Left lung (tissue), 10 donors: Measurements from ENCODE around the gene SCUBE2. TPM values are rescaled to one million over a fixed set of nuclear protein-coding genes. Genes with fewer than 3 reads are reported as not detected.
"Not testable (repeated sequence)": the region's sequence is repeated elsewhere in the genome, so short reads cannot be mapped to it uniquely, and the experiment has no call there.

Experiments
- ATAC-seq: fragments of 200-7000 bp; cut with Tn5 transposase; one replicate; pipeline ENCODE4 v1.9.1; 2020; ENCODE audit warnings: moderate library complexity
- DNase-seq, 4 donors: peaks; one replicate each; pipeline ENCODE4 v3.0.0-alpha.2; 2013 to 2020
- H3K27ac ChIP-seq, 2 donors: fragments of 200-600 bp; sonication (generic) in 1 of 2; one replicate each; pipeline versions ENCODE4 v1.5.0 to v1.8.0; 2020 to 2021
- H3K27me3 ChIP-seq, 2 donors: fragments of 200-600 bp; sonication (generic) in 1 of 2; one replicate each; pipeline versions ENCODE4 v1.5.0 to v1.8.0; 2020 to 2021
- H3K36me3 ChIP-seq, 2 donors: fragments of 200-600 bp; sonication (generic) in 1 of 2; one replicate each; pipeline versions ENCODE4 v1.5.0 to v1.8.0; 2020 to 2021
- H3K4me1 ChIP-seq, 2 donors: fragments of 200-600 bp; one replicate each; pipeline ENCODE4 v1.8.0; 2021
- H3K4me3 ChIP-seq, 2 donors: fragments of 200-600 bp; sonication (generic) in 1 of 2; one replicate each; pipeline versions ENCODE4 v1.5.0 to v1.8.0; 2020 to 2021; ENCODE audit warnings: mild to moderate bottlenecking in 1 of 2
- H3K9me3 ChIP-seq, 2 donors: fragments of 200-600 bp; sonication (generic) in 1 of 2; one replicate each; pipeline versions ENCODE4 v1.5.0 to v1.8.0; 2020 to 2021
- CTCF ChIP-seq, 2 donors: fragments of 200-600 bp; sonication (generic) in 1 of 2; IDR thresholded peaks; one replicate each; pipeline versions ENCODE4 v1.5.0 to v1.8.0; 2021; ENCODE audit warnings: antibody characterized with exemption in 2 of 2
- intact Hi-C, 2 donors: fragments of 100-400 bp; cut with DNase I; formaldehyde crosslinking; loops; one replicate each; pipeline versions ENCODE4 v1.11.2 to v1.14.2; 2022
- polyA plus RNA-seq, 6 donors: library from polyadenylated mRNA; unstranded; fragments of 120-200 nt; gene quantifications; one replicate each; pipeline ENCODE4 v1.2.1, GENCODE V29; 2013; ENCODE audit not compliant: insufficient read length in 6 of 6
- total RNA-seq, 2 donors: library from RNA; stranded (reverse); fragmentation: NEBNext Ultra II Directional; extraction: Animal tissue kit (Norgen Biotek cat#: 25700); gene quantifications; one replicate each; pipeline ENCODE4 v1.2.1, GENCODE V29; 2021
- donor health status: DM: no; HTN: yes; CAD: no.
- donor health status: DM: no; HTN: no; CAD: no.

SCUBE2 gene
- total and polyA plus RNA-seq, 8 donors, result 2.7 to 55.9 (median 36.0) TPM

GRCh38 chr11:9017773-9018172 lies 73.6 kb downstream of the SCUBE2 start:
- Histone ChIP-seq H3K9me3 (no peaks in the 10 kb centered on the region), H3K27me3 (no peaks in the 10 kb centered on the region), H3K27ac (peak overlapping the region in 1 of 2 donors; percentile 39), H3K4me1 (peaks cover 4 to 29% of the 10 kb centered on the region in 2 donors), H3K4me3 (no peak overlapping the region), H3K36me3 (no peaks in the 10 kb centered on the region)
- peak; percentile 76 for ATAC-seq
- DNase-seq, result peak in 2 of 4 donors; percentile 80 to 82
- intact Hi-C loops, result loop anchor here in 1 of 2 donors (10.0 kb wide), 1 partner anchor 117 kb away; no protein-coding TSS in a partner anchor
- no peak for TF ChIP-seq CTCF (IDR thresholded peaks at IDR 0.05)

DNA sequence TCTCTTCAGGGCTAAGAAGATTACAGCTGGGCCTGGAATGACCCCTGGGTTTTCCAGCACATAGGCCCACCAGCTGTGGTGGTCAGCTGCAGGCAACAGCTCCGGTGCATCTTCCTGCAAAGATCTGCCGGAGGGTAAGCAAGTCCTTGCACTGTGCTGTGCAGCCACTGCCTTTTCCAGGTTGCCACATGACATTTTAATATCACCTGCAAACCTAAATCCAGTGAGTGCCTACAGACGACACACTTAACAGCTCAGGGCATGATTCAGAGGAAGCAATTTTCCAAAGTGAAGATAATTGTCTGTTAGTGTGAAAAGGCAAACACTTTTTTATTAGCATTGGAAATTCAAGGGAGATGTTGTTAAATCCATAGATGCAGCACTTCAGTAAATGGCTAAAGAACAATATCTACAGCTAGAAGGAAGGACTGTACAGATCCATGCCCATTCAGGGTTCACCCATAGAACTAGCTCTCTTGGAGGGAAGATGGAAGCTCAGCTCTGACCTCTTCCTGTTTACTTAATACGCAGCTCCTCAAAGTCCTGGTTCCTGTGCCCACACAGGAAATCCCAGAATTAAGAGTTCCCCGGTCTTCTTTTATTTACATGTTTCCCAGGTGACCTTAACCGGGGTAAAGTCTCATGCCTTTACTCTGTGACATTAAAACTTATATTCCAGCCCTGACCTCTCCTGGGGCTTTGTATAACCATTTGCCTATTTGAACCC lies 74.3 kb downstream of the SCUBE2 start:
- no peak overlapping the region for H3K4me3 ChIP-seq
- no peaks in the 10 kb centered on the region for H3K27me3 ChIP-seq
- ATAC-seq (peak; percentile 14), DNase-seq (no peak)
- H3K36me3 ChIP-seq, result no peaks in the 10 kb centered on the region
- no peaks in the 10 kb centered on the region for H3K9me3 ChIP-seq
- H3K27ac ChIP-seq, result peak overlapping the region in 1 of 2 donors; percentile 39
- H3K4me1 ChIP-seq, result peaks cover 4 to 29% of the 10 kb centered on the region in 2 donors
- intact Hi-C loops, result loop anchor here in 1 of 2 donors (10.0 kb wide), 1 partner anchor 118 kb away; no protein-coding TSS in a partner anchor
- TF ChIP-seq CTCF (IDR thresholded peaks at IDR 0.05), result no peak

DNA sequence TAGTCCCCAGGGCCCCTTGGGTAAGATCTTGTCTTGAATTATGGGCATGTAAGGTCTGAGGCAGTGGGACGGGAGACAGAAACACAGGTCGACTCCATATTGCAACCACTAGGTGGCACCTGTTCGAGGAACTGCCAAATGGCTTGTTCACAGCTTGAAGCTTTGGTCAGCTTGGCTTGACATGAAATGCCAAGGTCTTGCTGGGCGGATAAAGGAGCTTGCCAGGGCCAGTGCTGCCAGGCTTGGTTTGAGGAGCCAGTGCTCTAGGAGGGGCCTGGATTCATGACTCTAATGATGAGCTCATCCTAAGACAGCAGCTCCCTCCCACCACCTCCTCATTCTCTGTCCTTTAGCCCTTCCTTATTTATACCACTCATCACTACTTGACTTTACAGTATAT lies 75.7 kb downstream of the SCUBE2 start:
- TF ChIP-seq CTCF (IDR thresholded peaks at IDR 0.05), result peak; percentile 64 to 86
- Histone ChIP-seq H3K27me3 (no peaks in the 10 kb centered on the region), H3K4me1 (peaks cover under 1 to 29% of the 10 kb centered on the region in 2 donors), H3K4me3 (no peak overlapping the region), H3K36me3 (no peaks in the 10 kb centered on the region), H3K9me3 (no peaks in the 10 kb centered on the region), H3K27ac (no peak overlapping the region)
- intact Hi-C loops, result loop anchor here in 1 of 2 donors (10.0 kb wide), 1 partner anchor 119 kb away; no protein-coding TSS in a partner anchor
- DNase-seq, result peak in 3 of 4 donors; percentile 56 to 77 (median 61)
- peak; percentile 92 for ATAC-seq

- H3K4me1 ChIP-seq, result peaks cover 0 to 29% of the 10 kb centered on the region in 2 donors
- no peaks in the 10 kb centered on the region for H3K36me3 ChIP-seq
- H3K4me3 ChIP-seq, result no peak overlapping the region
- intact Hi-C loops, result loop anchor here in 1 of 2 donors (10.0 kb wide), 1 partner anchor 120 kb away; no protein-coding TSS in a partner anchor
- no peaks in the 10 kb centered on the region for H3K27me3 ChIP-seq
- no peak for ATAC-seq
- H3K27ac ChIP-seq, result no peak overlapping the region
- no peak for DNase-seq
- TF ChIP-seq CTCF (IDR thresholded peaks at IDR 0.05), result no peak
- no peaks in the 10 kb centered on the region for H3K9me3 ChIP-seq
These were observed 76.6 kb downstream of the SCUBE2 start for GRCh38 chr11:9014826-9015225.

- no peak for DNase-seq
- ATAC-seq, result no peak
- Histone ChIP-seq H3K27me3 (no peaks in the 10 kb centered on the region), H3K4me1 (peaks cover 0 to 28% of the 10 kb centered on the region in 2 donors), H3K36me3 (no peaks in the 10 kb centered on the region), H3K4me3 (no peak overlapping the region), H3K27ac (no peak overlapping the region), H3K9me3 (peaks cover 0 to 2% of the 10 kb centered on the region in 2 donors)
- intact Hi-C loops, result loop anchor here in 1 of 2 donors (10.0 kb wide), 1 partner anchor 121 kb away; no protein-coding TSS in a partner anchor
- TF ChIP-seq CTCF (IDR thresholded peaks at IDR 0.05), result no peak
These were observed 78.0 kb downstream of the SCUBE2 start for GRCh38 chr11:9013373-9013772.

DNA sequence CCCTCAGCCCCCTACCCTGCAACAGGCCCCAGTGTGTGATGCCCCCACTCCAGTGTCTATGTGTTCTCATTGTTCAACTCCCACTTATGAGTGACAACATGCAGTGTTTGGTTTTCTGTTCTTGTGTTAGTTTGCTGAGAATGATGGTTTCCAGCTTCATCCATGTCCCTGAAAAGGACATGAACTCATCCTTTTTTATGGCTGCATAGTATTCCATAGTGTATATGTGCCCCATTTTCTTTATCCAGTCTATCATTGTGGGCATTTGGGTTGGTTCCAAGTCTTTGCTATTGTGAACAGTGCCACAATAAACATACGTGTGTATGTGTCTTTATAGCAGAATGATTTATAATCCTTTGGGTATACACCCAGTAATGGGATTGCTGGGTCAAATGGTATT lies 81.9 kb downstream of the SCUBE2 start:
- DNase-seq, intact Hi-C loops: not testable (repeated sequence)

More for the DNA sequence above, 81.9 kb downstream of the SCUBE2 start:
- ATAC-seq, H3K36me3 ChIP-seq, H3K9me3 ChIP-seq, H3K4me1 ChIP-seq, H3K27ac ChIP-seq, H3K4me3 ChIP-seq: not testable (repeated sequence)
- peaks cover 0 to 11% of the 10 kb centered on the region in 2 donors for H3K27me3 ChIP-seq
